ENCODE data around the gene BOK. TPM values are rescaled to one million over a fixed set of nuclear protein-coding genes. Genes with fewer than 3 reads are reported as not detected.
A peak's percentile ranks its signal among the peaks of the same experiment; 100 is the strongest.

Gene BOK
- total RNA-seq, 1 donor from 2014 or later, result 86.8 TPM

DNA sequence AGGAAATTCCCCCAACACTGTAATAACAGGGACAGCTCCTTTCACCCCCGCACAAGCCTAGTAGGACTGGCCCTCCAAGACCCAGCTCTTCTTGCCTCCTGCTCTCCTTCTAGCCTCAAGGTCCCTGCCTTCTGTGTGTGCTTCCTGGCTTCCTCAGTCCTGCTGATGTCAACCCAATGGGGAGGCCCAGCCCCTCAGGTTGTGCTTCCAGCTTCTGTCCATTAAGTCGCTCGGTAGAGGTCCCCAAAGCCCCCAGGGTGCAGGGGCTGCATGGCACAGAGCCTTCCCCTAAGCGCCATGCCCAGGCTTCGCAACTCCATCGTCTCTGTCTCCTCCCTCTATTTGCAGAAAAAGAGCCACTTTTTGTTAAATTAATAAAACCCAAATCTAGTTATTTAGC, 39.0 kb downstream of the BOK start:
- H3K36me3 ChIP-seq (ENCODE audit: control insufficient read depth, insufficient read depth, low read length), result no peaks in the 10 kb centered on the region
- no peaks in the 10 kb centered on the region for H3K27me3 ChIP-seq (ENCODE audit: control insufficient read depth, insufficient read depth, low read length)
- TF ChIP-seq CTCF (IDR thresholded peaks at IDR 0.05; ENCODE audit: insufficient read depth, low read length, poor library complexity, severe bottlenecking), result no peak
- DNase-seq (ENCODE audit: low read depth), result no peak
- H3K4me3 ChIP-seq (ENCODE audit: low read depth, low read length), result no peak overlapping the region

DNA sequence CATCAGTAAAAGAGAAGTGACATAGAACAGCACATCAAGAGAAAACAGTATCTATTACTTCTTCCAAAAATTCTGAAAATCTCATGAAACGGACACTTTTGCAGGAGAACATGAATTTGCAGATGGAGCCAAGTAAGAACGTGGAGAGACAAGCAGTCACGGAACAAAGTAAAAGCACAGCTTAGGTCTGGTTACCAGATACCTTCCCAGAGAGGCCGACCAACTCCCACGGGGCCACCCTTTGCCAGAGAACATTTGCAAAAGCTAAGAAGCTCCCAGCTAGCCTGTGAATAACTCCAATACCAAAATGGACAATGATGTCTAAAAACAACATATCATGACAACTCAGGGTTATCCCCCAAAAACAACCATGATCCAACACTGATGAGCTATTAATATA, 39.5 kb downstream of the BOK start:
- no peak overlapping the region for H3K4me3 ChIP-seq (ENCODE audit: low read depth, low read length)
- H3K36me3 ChIP-seq (ENCODE audit: control insufficient read depth, insufficient read depth, low read length), result peaks cover 1% of the 10 kb centered on the region
- no peak for TF ChIP-seq CTCF (IDR thresholded peaks at IDR 0.05; ENCODE audit: insufficient read depth, low read length, poor library complexity, severe bottlenecking)
- DNase-seq (ENCODE audit: low read depth), result no peak
- H3K27me3 ChIP-seq (ENCODE audit: control insufficient read depth, insufficient read depth, low read length), result no peaks in the 10 kb centered on the region

DNA sequence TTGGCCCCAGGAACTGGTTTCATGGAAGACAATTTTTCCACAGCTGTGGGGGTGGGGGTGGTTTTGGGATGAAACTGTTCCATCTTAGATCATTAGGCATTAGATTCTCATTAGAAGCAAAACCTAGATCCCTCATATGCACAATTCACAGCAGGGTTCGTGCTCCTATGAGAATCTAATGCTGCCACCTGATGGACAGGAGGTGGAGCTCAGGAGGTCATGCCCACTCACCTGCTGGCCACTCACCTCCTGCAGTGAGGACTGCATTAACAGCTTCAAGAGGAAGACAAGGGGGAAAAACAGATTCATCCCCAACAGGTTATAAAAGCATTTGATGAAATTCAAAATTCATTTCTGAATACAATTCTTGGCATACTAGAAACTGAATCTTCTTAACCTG, 39.9 kb downstream of the BOK start:
- H3K4me3 ChIP-seq (ENCODE audit: low read depth, low read length), result no peak overlapping the region
- DNase-seq (ENCODE audit: low read depth), result no peak
- peak; percentile 33 for TF ChIP-seq CTCF (IDR thresholded peaks at IDR 0.05; ENCODE audit: insufficient read depth, low read length, poor library complexity, severe bottlenecking)
- peaks cover 1% of the 10 kb centered on the region for H3K36me3 ChIP-seq (ENCODE audit: control insufficient read depth, insufficient read depth, low read length)
- no peaks in the 10 kb centered on the region for H3K27me3 ChIP-seq (ENCODE audit: control insufficient read depth, insufficient read depth, low read length)

DNA sequence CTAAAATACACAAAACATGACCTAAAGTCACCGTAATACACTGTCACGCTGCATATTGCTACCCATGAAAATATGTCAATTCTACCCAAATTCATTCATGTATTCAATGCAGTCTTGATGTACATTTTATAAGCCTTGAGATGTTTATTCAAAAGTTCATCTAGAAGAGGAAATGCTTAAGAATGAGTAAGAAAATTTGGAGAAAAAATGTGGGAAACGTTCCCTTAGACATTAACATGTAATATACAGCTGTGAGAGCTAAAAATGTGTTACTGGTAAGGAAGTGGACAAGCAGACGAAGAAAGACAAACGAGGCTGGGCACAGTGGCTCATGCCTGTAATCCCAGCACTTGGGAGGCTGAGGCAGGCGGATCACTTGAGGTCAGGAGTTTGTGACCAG, 41.1 kb downstream of the BOK start:
- Histone ChIP-seq H3K27me3 (ENCODE audit: control insufficient read depth, insufficient read depth, low read length) (no peaks in the 10 kb centered on the region), H3K36me3 (ENCODE audit: control insufficient read depth, insufficient read depth, low read length) (peaks cover 1% of the 10 kb centered on the region), H3K4me3 (ENCODE audit: low read depth, low read length) (no peak overlapping the region)
- DNase-seq (ENCODE audit: low read depth), result no peak
- TF ChIP-seq CTCF (IDR thresholded peaks at IDR 0.05; ENCODE audit: insufficient read depth, low read length, poor library complexity, severe bottlenecking), result no peak

DNA sequence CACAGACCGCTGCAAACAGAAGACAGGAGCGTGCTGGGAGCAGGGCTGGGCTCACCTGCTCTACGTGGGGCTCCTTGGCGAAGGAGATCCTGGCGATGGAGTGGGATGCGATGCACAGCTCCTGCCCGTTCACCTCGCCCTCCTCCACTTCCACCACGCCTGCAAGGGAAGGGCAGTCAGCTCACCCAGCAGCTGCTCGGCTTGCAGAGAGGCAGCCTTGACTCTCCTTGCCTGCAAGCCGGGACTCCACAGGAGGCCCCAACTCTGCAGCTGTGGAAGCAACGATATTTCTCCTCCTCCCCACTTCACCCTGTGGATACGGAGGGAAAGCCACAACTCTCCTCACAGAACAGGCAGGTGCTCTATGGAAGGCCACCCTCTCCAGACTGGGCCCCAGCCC, 43.3 kb downstream of the BOK start:
- no peak for DNase-seq (ENCODE audit: low read depth)
- no peak for TF ChIP-seq CTCF (IDR thresholded peaks at IDR 0.05; ENCODE audit: insufficient read depth, low read length, poor library complexity, severe bottlenecking)

GRCh38 chr2:241602720-241603119, 44.2 kb downstream of the BOK start:
- TF ChIP-seq CTCF (IDR thresholded peaks at IDR 0.05; ENCODE audit: insufficient read depth, low read length, poor library complexity, severe bottlenecking), result no peak
- Histone ChIP-seq H3K36me3 (ENCODE audit: control insufficient read depth, insufficient read depth, low read length) (peaks cover 1% of the 10 kb centered on the region), H3K27me3 (ENCODE audit: control insufficient read depth, insufficient read depth, low read length) (no peaks in the 10 kb centered on the region), H3K4me3 (ENCODE audit: low read depth, low read length) (no peak overlapping the region)
- DNase-seq (ENCODE audit: low read depth), result no peak

More for the DNA sequence above, 43.3 kb downstream of the BOK start:
- Histone ChIP-seq H3K4me3 (ENCODE audit: low read depth, low read length) (no peak overlapping the region), H3K36me3 (ENCODE audit: control insufficient read depth, insufficient read depth, low read length) (peaks cover 1% of the 10 kb centered on the region), H3K27me3 (ENCODE audit: control insufficient read depth, insufficient read depth, low read length) (no peaks in the 10 kb centered on the region)

Data from kidney epithelial cell (primary cell).